ENCODE measurements around the gene MYO3B.

Gene MYO3B

DNA sequence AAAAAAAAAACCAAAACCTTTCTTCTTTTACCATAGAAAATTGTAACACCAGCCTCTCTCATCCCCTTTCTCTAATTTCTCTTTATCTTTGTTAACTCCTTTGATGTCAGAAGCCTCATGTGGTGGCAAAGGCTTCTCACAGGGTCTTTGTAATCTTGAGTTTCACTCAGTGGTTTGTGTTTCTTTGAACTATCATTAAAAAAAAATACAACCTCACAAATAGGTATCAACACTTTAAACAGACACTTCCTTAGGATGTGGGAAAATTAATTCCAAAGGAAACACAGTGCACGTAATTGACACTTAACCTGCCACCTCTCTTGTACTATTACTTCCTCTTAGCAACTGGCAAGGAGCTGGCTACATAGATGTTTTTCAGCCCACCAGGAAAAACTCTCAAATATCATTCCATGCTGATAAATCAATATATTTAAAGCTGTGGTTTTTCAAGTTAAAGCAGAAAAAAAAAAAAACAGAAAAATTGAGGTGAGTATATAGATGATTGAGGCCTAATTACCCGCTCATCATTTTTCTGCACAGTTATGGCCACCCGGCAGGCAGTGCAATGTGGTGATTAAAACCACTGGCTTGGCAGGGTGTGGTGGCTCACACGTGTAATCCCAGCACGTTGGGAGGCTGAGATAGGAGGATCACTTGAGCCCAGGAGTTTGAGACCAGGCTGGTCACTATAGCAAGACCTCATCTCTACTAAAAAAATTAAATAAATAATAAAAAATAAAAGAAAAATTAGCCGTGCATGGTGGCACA, 193.5 kb downstream of the MYO3B start:
- no peak for DNase-seq (ENCODE audit: low spot score)

DNA sequence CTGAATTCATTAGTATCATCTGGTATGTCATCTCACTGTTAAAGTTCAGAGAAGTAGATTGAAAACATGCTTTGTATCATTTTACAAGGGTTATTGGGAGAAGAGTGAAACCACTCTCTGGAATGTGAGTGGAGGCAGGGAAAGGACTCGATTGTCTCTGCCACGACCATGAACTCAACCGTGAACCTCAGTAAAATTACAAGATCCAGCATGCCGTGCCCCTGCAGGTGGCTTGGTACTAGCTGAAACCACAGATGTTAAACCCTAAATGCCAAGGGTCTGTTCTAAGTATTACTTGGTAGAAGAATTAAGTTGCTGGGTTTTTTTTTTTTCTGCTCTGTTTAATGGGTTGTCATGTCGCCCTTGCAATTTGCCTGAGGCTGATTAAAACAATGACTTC, 197.2 kb downstream of the MYO3B start:
- no peak for DNase-seq (ENCODE audit: low spot score)

DNA sequence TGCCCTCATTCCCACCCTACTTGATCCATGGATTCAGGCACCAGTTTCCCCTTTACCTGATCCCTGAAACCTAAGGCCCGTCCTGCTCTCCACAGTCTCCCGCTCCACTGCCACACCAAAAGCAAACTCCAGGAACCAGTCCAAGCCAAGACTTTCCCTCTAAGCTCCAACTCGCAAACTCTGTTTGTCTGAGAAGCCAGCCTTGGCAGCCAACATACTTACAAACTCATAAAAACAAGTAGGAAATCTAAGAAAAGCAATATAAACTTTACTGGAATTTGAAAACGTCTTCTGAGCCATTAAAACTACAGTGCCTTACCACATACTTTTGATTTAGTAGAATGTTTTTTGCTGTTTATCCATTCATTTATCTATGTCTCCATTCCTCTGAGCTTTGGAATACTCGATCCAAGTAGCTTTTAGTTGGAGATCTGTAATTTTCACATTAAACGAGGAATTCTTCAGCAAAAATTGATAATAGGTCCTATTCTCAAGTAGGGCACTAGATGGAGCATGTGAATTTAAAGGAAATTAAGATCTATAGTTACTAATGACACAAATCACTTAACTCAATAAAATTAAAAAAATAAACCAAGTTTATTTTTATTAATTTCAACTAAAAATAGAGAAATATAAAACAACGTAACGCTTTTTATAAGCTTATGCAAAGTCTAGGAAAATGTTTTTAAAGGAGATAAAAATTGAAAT, 199.7 kb downstream of the MYO3B start:
- no peak for DNase-seq (ENCODE audit: low spot score)

DNA sequence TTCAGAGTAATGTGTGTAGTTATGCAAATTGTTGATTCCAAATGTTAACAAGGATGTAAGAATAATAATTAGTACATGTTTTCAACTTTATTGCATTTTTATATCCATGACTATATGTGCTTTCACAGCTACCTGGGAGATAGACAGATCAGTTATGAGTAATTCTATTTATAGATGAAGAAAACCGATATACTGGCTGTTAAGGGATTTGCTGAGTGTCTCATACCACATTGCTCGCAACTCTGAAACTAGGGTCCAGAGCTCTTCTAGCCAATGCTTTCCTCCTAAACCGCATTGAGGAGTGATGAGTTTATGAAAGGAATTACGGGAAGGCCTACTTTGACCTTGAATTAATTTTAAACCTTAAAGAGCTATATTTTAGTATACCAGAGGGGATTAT, 202.3 kb downstream of the MYO3B start:
- DNase-seq (ENCODE audit: low spot score) = no peak

- DNase-seq (ENCODE audit: low spot score) = no peak
Measured at GRCh38 chr2:170381678-170382077, 203.7 kb downstream of the MYO3B start.

GRCh38 chr2:170386554-170386953, 208.6 kb downstream of the MYO3B start:
- DNase-seq (ENCODE audit: low spot score) = no peak

GRCh38 chr2:170391018-170391417, 213.1 kb downstream of the MYO3B start:
- DNase-seq (ENCODE audit: low spot score) = no peak

- no peak for DNase-seq (ENCODE audit: low spot score)
Measured at GRCh38 chr2:170391697-170392096, 213.8 kb downstream of the MYO3B start.

DNA sequence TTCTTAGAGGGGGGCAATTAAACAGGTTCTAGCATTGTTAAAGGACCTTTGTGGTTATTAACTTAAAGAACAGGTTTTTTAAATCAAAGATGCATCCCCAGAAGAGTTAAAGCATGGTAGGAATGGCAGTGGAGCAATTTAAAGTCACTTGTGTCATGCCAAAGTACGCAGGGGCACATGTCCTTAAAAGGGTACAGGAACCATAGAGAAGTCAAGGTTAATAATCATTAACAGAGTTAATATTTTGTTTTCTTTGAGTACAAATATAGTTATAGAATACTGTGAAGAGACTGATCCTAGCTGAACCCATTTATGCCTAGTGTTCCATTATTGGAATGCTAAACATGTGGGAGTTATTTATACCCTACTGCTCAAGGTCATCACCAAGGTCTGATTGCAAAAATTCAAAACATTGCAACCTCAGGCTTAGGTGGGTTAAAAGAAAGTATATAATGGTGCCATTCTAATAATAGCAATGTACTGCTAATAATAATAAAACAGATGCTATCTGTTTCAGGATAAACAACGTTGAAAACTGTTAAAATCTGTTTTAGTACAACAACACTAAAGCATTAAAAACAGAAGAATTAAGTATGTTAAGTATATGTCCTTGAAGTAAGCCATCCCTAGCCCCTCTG, 216.0 kb downstream of the MYO3B start:
- DNase-seq (ENCODE audit: low spot score) = no peak

DNA sequence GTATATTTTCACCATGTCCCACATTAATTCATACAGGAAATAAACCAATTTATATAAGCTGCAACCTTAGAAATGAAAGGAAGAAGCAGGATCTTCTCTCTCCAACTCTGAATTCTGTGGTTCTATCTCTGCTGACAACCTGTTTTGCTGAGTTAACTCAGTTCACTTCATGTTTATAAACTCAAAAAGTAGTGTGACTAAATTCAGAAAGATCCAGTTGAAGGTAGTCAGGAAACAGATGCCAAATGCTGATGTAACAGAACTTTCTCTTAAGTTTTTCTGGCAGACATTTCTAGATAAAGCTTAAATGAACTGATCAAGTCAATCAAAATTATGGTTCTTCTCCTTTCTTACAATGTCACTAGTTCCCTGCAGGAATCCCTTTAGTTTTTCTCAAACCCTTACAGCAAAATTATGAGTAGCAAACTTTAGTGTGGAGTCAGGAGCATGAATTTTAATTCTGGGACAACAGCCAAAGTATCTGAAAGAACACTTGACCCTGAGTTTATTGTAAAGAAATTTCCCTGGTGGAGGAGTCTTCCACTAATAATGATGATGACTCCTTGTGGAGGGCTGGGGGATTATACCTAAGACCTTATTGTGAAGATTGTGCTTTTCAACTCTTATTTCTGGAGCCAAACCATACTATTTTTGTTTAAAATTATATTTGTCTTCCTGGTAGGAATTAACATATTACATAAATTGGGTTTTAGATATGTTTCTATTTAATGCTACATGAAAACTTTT, 216.9 kb downstream of the MYO3B start:
- DNase-seq (ENCODE audit: low spot score) = no peak

DNA sequence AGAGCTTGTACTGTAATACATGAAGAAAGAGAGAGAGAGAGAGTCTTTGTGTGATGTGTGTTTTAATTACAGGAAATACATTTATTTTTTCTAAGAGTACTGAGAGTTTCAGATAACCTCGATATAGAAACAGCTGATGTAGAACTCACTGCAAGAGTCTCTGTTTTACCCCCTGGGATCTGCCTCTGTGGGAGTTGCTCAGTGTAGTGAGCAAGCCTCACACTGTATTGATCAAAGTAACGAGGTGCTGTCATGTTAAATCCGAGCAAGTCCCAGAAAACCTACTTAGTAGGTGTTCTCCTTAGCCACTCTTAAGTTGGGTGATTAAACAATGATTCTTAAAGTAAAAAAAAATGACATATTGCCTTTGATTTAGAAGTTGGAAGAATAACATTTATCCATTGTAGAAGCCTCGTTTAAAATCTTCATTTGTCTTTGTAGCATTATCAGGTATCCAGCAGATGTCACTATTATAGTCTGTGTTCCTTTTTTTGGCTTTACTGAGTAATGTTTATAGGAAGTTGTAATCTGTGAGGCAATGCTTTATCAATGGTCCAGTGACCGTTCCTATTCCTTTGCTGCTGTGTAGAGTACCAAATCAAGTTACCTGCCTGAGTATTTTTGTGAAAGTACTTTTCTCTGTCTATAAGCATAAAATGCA, 219.0 kb downstream of the MYO3B start:
- DNase-seq (ENCODE audit: low spot score) = peak; percentile 6

GRCh38 chr2:170401187-170401586, 223.2 kb downstream of the MYO3B start:
- DNase-seq (ENCODE audit: low spot score) = no peak

DNA sequence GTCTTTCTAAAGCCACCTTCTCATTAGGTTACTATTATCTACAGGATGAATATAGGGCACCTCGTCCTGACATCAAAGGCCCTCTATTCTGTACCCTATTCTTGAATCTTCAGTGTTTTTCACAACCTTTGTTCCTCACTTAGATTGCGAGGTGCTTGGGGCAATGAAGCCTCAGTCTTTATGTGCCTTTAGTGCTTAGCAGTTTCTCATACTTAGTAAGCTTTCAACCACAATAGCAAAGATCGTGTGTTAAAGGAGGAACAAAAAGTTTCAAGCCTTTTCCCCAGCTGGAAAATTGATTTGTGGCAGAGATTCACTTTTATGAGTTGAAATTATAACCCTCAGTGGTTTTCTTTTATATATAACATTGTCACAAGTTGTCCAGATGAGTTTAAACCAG, 226.9 kb downstream of the MYO3B start:
- no peak for DNase-seq (ENCODE audit: low spot score)

DNA sequence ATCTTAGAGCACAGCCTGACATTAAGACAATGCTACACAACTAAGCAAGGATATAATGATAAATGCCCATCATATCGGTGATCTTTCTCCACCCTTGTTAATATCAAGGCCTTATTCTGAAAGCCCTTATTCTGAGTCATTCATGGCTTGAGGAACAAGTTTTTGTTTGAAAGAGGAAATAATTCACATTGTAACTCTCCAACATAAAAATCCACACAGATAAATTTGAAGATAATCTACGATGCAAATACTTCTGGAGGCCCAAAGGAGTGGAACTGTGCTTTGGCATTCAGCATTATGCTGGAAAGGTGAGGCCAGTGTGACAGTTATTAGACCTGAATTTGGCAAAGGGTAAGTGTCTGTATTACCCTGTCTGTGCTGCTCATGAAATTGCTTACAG, 227.4 kb downstream of the MYO3B start:
- DNase-seq (ENCODE audit: low spot score) = no peak

DNA sequence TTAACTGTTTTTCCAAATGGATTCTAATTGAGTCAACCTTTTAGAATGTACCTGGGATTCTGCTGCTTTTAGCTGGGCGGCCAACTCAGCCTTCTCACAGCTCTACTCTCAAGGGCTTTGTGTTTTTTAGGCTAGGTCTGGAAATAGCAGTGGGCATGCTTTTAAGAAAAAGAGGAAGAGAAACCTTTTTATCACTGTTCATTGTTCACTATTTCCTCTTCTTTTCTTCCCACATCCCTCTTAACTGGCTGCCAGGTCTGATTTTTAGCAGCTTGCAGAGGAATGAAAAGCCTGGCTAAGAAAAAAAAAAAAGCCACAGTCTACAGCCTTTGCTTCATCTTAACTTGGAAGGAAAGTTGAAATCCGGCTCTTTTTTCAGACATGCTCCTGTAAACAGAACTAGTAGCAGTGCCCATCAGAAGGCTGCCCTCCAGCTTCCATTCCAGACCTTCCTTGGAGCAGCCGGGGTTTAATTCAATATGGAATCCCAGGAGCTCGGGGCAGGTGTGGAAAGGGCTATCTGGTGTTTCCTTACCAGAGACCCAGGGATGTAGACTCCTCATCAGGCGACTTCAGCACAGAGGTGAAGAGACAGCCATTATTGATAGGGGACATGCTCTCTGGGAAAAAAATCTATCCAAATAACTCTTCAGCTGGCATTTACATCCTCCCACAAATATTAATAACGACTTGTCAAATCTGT, 230.7 kb downstream of the MYO3B start:
- no peak for DNase-seq (ENCODE audit: low spot score)

DNA sequence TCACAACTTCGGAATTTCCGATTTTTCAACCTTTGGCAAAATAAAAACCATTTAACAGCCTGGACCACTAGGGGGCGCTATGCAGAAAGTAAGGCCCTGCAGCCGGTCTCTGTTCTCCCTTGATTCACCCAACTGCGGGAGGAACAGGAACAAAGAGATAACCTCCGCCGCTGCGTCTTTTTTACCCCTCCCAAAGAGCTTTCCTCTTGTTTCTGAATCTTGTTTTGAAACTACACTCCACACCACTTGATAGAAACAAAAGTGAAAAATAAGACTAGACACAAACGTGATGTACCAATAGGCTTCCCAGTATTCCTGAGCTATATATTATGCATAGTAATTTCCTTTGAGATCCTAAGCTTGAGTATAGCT, 231.2 kb downstream of the MYO3B start:
- peak; percentile 32 for DNase-seq (ENCODE audit: low spot score)

- DNase-seq (ENCODE audit: low spot score) = no peak
Measured at GRCh38 chr2:170411660-170412059, 233.7 kb downstream of the MYO3B start.

GRCh38 chr2:170420961-170421687, 243.2 kb downstream of the MYO3B start:
- DNase-seq (ENCODE audit: low spot score) = no peak

DNA sequence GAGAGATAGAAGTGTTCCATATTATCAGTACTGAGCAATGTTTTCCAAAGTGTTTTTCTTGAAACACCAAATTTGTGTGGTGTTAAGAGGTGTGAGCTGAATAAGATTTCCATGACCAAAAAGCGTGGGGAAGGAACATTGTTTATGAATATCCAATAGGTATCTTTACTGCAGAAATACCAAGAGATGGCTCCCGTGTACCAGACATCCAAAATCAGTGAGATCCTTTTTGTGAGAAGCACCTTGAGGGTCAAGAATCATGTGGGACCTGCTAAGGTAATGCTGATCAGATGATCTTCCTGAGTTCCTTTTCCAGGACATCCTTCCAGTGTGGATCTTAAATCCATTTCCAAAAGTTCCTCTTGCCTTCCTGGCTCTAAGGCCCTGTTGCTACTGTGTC, 246.0 kb downstream of the MYO3B start:
- DNase-seq (ENCODE audit: low spot score) = no peak

GRCh38 chr2:170425281-170425751, 247.4 kb downstream of the MYO3B start:
- DNase-seq (ENCODE audit: low spot score) = no peak

DNA sequence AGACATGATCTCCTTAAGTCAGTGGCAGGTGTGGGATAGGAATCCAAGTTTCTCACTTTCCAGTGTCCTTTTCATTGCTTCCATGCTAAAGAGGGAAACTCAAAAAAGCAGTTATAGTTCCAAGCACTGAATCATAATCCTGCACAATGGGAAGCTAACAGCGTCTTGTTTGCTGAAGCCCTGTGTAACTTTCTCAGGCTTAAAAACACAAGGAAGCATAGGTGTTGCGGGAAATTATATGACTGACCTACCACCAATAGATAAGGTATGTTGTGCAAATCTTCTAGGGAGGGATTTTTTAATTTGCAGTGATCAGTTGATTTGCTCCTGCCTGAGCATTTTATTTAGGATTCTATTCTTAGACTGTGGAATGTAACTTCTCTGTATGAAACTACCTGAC, 250.9 kb downstream of the MYO3B start:
- no peak for DNase-seq (ENCODE audit: low spot score)
